NCI-H2029 (cell line): ENCODE data around the gene OLFML2A.

Source experiments
- DNase-seq: peaks from one replicate; lab custom pipeline; 2025; lab: John Stamatoyannopoulos, UW

The OLFML2A gene

DNA sequence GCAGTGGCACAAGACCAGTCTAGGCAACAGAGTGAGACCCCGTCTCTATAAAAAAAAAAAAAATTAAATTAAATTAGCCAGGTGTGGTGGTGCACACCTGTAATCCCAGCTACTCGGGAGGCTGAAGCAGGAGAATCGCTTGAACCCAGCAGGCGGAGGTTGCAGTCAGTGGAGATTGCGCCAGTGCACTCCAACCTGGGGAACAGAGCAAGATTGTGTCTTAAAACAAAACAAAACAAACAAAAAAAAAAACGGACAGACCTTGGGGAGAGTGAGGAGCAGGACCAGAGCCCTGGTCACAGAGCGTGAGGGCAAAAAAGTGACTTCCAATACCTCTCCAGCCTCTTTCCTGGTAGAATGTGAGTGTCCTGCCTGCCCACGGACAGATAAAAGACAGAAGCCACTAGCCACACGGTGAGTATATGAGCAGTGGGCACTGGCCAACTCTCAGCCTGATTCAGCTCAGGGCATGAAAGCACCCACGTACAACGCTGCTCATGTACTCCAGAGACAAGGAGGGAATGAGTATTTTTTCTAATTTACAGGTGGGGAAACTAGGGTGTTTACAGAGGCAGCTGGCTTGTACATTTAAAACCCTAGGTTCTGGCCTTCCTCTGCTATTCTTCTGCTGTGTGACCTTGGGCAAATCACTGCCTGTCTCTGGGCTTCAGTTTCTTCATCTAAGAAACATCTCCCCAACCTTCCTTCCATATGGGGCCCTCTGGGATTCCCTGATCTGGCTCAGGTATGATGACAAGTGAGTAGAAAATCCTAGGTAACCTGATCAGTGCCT is 1.8 kb downstream of the OLFML2A start:
- DNase-seq = no peak

- no peak for DNase-seq
These were observed 2.6 kb downstream of the OLFML2A start for GRCh38 chr9:124779368-124780059.

- DNase-seq = no peak
These were observed 3.3 kb downstream of the OLFML2A start for GRCh38 chr9:124780060-124780756.

DNA sequence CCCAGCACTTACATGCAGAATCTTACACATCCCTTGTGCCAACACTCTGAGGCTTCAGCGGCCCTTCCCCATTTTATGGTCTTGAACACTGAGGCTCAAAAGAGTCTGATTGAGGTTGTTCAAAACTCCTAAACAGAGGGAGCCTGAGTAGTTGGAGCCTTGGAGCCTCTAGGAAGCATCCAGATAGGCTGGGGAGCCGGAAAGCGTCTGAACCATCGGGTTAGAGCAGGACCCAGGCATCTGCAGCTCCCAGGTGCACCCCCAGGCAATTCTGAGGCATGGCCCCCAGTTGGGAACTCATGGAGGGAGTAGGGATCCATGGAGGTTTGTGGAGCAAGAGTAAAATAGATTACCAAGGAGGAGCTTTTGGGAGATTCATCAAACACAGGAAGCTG is 3.8 kb downstream of the OLFML2A start:
- DNase-seq = no peak

- no peak for DNase-seq
These were observed 5.2 kb downstream of the OLFML2A start for GRCh38 chr9:124781967-124782660.

- no peak for DNase-seq
These were observed 6.0 kb downstream of the OLFML2A start for GRCh38 chr9:124782661-124783574.

DNA sequence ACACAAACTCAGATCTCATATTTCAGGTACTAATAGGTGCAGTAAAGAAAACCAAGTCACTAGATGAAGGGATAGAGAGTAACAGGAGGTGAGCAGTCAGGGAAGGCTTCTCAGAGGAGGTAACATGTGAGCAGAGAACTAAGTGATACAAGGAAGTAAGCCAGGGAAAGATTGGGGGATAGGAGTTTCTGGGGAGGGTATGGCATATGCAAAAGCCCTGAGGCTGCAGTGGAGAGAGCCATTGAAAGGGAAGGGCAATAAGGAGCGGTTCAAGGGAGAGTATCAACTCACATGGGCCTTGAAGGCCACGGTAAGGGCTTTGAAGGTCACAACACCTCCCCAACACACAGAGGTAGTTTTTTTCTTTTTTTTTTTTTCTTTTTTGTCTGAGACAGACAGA is 6.9 kb downstream of the OLFML2A start:
- DNase-seq = no peak

DNA sequence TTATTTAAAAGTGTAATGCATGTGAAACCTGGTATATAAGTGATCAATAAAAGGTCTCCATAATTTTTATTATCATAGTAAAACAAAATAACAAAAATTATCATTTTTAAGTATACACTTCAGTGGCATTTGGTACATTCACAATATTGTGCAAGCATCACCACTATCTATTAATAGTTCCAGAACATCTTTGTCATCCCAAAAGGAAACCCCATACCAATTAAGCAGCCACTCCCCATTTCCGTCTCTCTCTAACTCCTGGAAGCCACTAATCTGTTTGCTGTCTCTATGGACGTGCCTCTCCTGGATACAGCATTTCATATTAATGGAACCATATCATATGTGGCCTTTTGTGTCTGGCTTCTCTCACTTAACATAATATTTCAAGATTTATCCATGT is 7.6 kb downstream of the OLFML2A start:
- DNase-seq = no peak

GRCh38 chr9:124786881-124787573 is 10.1 kb downstream of the OLFML2A start:
- no peak for DNase-seq

DNA sequence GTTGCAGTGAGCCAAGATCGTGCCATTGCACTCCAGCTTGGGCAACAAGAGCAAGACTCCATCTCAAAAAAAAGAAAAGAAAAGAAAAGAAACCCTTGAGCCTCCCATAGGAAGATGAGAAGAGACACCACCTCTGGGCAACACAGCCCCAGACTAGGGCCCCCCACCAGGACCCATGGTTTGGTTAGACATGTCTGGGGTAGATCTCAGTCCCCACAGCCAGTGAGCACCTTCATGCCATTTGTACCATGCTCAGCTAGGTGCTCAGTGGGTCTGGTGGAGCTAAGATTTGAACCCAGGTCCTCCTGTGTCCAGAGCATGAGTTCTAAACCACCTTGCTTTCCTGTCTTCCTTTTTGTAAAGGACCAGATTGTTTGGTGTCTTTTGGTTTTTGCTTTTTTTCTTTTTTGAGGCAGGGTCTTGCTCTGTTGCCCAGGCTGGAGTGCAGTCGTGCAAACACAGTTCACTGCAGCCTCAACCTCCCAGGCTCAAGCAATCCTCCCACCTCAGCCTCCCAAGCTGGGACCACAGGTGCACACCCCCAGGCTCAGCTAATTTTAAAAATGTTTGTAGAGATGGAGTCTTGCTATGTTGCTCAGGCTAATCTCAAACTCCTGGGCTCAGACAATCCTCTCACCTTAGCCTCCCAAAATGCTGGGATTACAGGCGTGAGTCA is 11.7 kb downstream of the OLFML2A start:
- DNase-seq = no peak

DNA sequence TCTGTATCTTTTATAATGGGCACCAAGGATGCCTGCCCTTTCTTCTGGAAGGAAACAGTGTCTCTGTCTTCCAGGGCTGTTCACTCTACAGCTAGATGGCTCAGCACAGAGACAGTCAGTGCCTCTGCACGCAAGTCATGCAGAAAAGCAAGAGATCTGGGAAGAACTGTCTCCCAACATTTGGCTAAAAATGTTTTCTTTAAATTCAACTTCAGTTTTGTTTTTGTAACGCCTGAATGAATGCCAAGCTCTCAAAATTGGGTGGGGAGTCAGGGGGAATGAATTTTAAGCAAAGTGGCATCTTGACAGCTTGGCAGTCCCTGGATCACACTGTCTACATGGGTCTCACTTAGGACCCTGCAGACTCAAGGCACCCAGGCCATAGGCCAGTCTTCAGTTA is 12.6 kb downstream of the OLFML2A start:
- no peak for DNase-seq

- DNase-seq = no peak
These were observed 13.4 kb downstream of the OLFML2A start for GRCh38 chr9:124790301-124790700.

GRCh38 chr9:124790801-124791505 is 14.0 kb downstream of the OLFML2A start:
- no peak for DNase-seq

GRCh38 chr9:124792257-124793014 is 15.5 kb downstream of the OLFML2A start:
- DNase-seq = no peak

GRCh38 chr9:124793015-124793541 is 16.1 kb downstream of the OLFML2A start:
- DNase-seq = no peak

GRCh38 chr9:124794902-124795491 is 18.1 kb downstream of the OLFML2A start:
- no peak for DNase-seq

GRCh38 chr9:124795881-124796431 is 19.0 kb downstream of the OLFML2A start:
- DNase-seq = no peak
